SJSA1 (cell line): ENCODE results near the gene PLB1. TPM values are rescaled to one million over a fixed set of nuclear protein-coding genes. Genes with fewer than 3 reads are reported as not detected.
A peak's percentile ranks its signal among the peaks of the same experiment; 100 is the strongest.

Experiments
- DNase-seq, 2 experiments: peaks; one replicate each; pipeline ENCODE4 v3.0.0-alpha.2; 2015 to 2020; ENCODE audit warnings: low spot score in 2 of 2, low read depth in 1 of 2
- H3K27ac ChIP-seq: fragments of 250-450 bp; sonication (Bioruptor Pico); 2 replicates; pipeline ENCODE4 v1.5.1; 2020; ENCODE audit warnings: mild to moderate bottlenecking, moderate library complexity
- H3K27me3 ChIP-seq: fragments of 250-450 bp; sonication (Bioruptor Pico); replicated peaks from 2 replicates; pipeline ENCODE4 v1.5.1; 2020; ENCODE audit warnings: mild to moderate bottlenecking, moderate library complexity
- H3K36me3 ChIP-seq: fragments of 250-450 bp; sonication (Bioruptor Pico); 2 replicates; pipeline ENCODE4 v1.5.1; 2020; ENCODE audit warnings: mild to moderate bottlenecking
- H3K4me1 ChIP-seq: fragments of 250-450 bp; sonication (Bioruptor Pico); replicated peaks from 2 replicates; pipeline ENCODE4 v1.6.1; 2021; ENCODE audit warnings: mild to moderate bottlenecking
- H3K4me3 ChIP-seq: fragments of 250-450 bp; sonication (Bioruptor Pico); 2 replicates; pipeline ENCODE4 v1.5.1; 2020; ENCODE audit warnings: mild to moderate bottlenecking
- H3K9me3 ChIP-seq: fragments of 250-450 bp; sonication (Bioruptor Pico); replicated peaks from 2 replicates; pipeline ENCODE4 v1.5.1; 2020; ENCODE audit warnings: mild to moderate bottlenecking
- total RNA-seq: library from RNA; depleted of rRNA; stranded (reverse); fragments of >200 nt; shearing (Covaris generic); gene quantifications from 2 replicates; pipeline ENCODE4 v1.2.3, GENCODE V29; 2014; rRNA removed

PLB1 gene
- total RNA-seq, 1 experiment from 2014 or later = 4.6 TPM

- Histone ChIP-seq H3K4me3 (no peak overlapping the region), H3K9me3 (no peaks in the 10 kb centered on the region), H3K4me1 (peaks cover 33% of the 10 kb centered on the region), H3K36me3 (no peaks in the 10 kb centered on the region), H3K27ac (no peak overlapping the region), H3K27me3 (no peaks in the 10 kb centered on the region)
- no peak for DNase-seq
These were observed 192.0 kb downstream of the PLB1 start for GRCh38 chr2:28687640-28688385.

- Histone ChIP-seq H3K9me3 (no peaks in the 10 kb centered on the region), H3K27me3 (no peaks in the 10 kb centered on the region), H3K4me3 (no peak overlapping the region), H3K4me1 (peaks cover 23% of the 10 kb centered on the region), H3K36me3 (no peaks in the 10 kb centered on the region), H3K27ac (no peak overlapping the region)
- DNase-seq = no peak
These were observed 193.0 kb downstream of the PLB1 start for GRCh38 chr2:28688818-28689217.

GRCh38 chr2:28689771-28690170 lies 193.9 kb downstream of the PLB1 start:
- Histone ChIP-seq H3K36me3 (no peaks in the 10 kb centered on the region), H3K27me3 (no peaks in the 10 kb centered on the region)

GRCh38 chr2:28692411-28692810 lies 196.6 kb downstream of the PLB1 start:
- Histone ChIP-seq H3K36me3 (no peaks in the 10 kb centered on the region), H3K27ac (peak overlapping the region; percentile 50), H3K4me3 (no peak overlapping the region), H3K27me3 (no peaks in the 10 kb centered on the region), H3K4me1 (peaks cover 37% of the 10 kb centered on the region), H3K9me3 (no peaks in the 10 kb centered on the region)
- DNase-seq = no peak

More at GRCh38 chr2:28689771-28690170, 193.9 kb downstream of the PLB1 start:
- Histone ChIP-seq H3K9me3 (no peaks in the 10 kb centered on the region), H3K4me3 (no peak overlapping the region), H3K27ac (no peak overlapping the region), H3K4me1 (peaks cover 29% of the 10 kb centered on the region)
- no peak for DNase-seq

GRCh38 chr2:28693223-28693622 lies 197.4 kb downstream of the PLB1 start:
- Histone ChIP-seq H3K36me3 (no peaks in the 10 kb centered on the region), H3K9me3 (no peaks in the 10 kb centered on the region), H3K27ac (no peak overlapping the region), H3K4me3 (no peak overlapping the region), H3K27me3 (no peaks in the 10 kb centered on the region), H3K4me1 (peaks cover 37% of the 10 kb centered on the region)
- no peak for DNase-seq

Other genes with a start within 250 kb of the PLB1 start
- 28.8 and 44.7 TPM in 2 replicates for gene FOSL2, start 103.2 kb upstream of the PLB1 start, total RNA-seq